RKO (cell line): ENCODE results near the gene HNRNPDL.
"Not testable (repeated sequence)": the region's sequence is repeated elsewhere in the genome, so short reads cannot be mapped to it uniquely, and the experiment has no call there.

ENCODE experiments used
- DNase-seq: peaks from one replicate; pipeline ENCODE4 v3.0.0-alpha.2; 2016; ENCODE audit warnings: low spot score

The HNRNPDL gene

DNA sequence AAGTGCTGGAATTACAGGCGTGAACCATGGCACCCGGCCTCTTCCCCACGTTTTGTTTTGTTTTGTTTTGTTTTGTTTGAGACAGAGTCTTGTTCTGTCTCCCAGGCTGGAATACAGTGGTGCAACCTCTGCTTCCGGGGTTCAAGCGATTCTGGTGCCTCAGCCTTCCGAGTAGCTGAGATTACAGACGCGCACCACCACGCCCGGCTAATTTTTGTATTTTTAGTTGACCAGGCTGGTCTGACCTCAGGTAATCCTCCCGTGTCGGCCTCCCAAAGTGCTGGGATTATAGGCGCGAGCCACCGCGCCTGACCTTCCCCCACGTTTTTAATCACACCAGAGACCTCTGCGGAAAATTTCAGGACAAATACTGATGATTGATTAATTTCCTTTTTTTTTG, 2.3 kb upstream of the HNRNPDL start:
- no peak for DNase-seq

DNA sequence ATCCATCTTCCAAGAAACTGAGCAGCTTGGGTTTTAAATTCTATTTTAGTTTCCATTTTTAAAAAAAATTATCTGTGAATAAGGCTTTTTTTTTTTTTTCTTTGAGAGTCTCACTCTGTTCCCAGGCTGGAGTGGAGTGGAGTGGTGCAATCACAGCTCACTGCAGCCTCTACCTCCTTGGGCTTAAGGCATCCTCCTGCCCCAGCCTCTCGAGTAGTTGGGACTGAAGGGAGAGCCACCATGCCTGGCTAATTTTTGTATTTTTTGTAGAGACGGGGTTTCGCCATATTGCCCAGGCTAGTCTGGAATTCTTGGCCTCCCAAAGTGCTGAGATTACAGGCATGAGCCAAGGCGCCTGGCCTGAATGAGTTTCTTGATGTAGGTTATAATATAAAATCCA, 1.6 kb upstream of the HNRNPDL start:
- no peak for DNase-seq

DNA sequence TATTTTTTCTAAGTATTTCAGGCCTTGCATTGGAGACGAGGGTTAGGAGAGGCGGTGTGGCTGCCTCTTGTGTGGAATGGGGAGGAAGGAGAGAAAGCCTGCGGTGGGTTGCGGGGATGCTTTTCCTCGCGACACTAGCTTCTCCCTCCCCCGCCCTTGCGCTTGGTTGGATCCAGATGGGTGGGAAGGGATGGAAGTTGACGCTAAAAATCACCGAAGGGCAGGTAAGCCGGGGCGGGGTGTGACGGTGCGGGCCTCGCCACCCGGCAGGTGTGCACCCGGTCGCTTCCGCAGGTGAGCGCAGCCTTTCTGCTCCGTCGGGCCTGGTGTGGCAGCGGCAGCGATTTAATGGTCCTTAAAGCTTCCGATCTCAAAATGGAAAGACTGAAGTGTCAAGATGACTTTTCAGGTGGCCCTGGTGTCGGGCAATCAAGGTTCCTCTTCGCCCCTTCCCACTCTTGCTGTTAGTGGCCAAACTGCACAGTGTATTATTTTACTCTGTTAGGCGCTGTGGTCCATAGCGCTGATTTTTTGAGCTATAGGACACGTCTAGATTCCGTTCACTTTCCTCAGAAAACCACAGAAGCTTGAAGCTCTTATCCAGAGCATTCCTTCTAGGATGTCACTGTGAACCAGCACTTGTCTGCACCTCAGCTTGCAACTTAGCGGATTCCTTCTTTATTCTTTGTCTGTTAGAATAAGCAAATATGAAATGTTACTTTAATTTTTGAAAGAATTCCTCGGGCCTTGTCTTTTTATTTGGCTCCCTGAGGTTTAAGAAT, 893 bp upstream of the HNRNPDL start:
- DNase-seq, result peak; percentile 30

DNA sequence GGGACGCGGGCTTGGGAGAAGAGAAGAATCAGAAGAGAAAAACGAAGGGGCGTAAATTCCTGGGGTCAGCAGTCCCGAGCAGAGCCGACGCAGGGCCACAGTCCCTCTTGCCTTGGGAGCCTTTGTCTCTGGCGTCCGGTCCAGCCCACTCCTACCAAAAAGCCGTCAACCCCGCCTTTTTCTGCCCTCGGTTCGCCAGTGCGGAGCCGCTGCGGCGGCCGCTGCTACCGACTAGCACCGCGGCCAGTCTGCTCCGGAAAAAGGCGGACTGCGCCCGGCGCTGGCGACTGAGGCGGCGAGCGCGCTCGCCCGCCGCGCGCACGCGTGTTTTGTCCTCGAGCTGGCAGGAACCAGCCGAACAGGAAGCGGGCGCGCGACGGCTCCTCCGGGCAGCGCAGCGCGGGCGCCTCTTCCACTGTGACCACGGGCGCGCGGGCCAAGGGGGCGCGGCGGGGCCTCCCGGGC, 502 bp downstream of the HNRNPDL start:
- DNase-seq, result no peak

DNA sequence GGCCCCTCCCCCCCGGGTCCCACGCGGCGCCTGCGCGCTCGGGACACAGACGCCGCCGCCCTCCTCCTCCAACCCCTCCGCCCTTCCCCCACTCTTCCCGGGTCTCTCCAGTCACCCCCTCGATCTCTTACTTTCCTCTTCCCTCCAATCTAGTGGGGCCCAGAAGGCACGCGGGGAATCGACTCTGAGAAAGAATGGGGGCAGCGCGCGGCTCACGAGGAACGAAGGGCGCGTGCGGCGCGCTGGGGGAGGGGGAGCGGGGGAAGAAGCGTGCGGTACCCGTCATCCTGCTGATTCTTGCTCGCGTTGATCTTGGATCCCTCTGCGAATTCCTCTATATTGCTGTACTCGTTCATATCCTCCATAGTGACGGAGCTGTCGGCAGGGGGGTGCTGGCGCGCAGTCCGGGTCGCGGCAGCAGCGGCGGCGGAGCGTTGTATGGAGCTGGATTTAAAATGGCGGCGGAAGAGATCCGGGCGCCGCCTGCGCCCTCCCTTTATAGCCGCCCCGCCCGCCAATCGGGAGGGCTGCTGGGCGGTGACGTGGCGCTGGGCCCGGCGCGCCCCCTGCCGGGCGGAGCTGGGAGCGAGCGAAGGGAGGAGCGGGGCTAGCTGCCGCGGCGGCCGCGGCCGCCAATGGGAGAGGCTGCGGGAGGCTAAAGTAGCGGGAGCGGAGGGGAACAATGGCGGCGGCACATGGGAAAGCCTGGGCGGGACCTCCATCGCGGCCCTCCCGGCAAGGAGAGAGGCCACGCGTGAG, 1.1 kb downstream of the HNRNPDL start:
- peak; percentile 88 for DNase-seq

DNA sequence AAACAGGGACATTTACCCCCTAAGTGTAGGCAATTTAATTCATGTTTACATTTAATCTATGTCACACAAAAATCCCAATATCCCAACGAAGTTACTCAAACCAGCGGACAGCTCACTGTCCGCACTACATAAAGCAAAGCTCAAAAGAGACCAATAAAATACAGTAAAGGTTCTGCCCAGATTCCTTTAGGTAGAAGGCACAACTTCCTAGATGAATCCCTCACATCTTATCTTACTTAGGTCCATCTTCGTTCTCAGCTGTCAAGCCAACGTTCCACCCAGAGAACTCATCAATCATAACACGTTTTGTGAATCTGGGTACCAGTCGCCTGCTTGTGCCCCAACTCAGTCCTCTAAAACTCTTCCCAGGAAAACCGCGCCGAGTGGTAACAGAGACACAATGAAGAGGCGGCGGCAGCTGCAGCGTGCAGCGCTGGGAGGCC, 1.7 kb downstream of the HNRNPDL start:
- peak; percentile 83 for DNase-seq

DNA sequence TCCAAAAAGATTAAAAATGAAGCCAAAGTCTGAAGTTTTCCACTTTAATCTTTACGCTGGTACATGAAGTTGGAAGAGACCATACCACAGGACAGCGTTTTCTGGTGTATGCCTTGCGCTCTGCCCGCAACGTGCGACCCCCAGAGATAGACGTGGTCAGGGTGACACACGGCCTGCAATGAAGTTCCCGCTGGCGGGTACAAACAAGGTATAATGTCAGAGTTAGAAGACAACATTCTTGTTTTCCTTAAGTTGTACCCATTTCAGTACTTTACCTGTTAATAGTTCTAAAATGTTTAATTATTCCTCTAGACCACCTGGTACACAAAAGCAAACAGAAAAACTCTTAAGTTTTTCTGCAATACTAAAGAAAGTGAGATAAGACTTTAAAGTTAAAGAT, 4.8 kb downstream of the HNRNPDL start:
- no peak for DNase-seq

DNA sequence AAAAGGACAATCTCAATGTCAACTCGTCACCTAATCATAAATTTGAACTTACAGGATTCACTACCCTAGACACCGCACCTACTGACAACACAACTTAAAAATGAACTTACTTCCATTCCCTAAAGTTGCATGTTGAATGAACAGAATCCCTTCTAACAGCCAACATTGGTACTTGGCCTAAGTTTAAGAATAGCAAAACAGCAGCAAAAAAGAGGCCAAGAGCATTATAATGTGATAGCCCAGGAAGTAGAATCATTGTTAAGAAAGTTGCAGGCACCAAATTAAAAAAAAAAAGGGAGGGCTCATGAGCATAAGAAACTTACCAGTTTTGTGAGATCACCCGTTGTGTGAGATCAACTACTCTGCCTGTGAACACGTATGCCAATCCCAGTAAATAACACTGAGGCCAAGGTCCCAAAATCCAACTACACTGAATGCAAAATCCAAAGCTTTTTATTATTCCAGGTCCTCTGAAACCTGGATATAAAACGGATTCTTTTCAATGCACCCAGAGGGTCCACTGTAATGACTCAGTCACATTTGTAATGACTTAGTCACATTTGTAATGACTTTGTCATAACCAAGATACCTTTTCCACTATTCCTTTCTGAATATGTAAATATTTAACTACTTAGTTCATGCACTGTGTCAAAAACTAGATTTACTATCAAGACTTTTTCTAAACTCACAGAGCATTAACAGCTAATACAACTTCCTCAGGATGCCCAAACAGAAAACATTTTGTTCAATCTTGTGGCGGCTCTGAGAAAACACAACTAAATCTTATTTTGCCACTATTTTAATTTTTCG, 6.8 kb downstream of the HNRNPDL start:
- peak; percentile 90 for DNase-seq

DNA sequence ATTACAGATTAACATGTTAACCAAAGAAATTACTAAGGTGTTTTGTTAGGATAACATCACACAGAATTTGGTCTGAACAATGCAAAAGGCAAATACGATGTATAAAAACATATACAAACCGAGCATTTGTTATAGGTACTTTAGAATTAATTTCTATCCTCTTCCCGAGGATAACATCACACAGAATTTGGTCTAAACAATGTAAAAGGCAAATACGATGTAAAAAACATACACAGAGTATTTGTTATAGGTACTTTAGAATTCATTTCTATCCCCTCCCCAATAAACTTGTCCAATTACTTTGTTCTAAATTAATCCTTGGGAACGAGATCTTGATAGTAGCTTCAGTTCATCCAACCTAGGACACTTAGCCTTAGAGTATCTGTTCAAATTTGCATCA, 7.6 kb downstream of the HNRNPDL start:
- no peak for DNase-seq

DNA sequence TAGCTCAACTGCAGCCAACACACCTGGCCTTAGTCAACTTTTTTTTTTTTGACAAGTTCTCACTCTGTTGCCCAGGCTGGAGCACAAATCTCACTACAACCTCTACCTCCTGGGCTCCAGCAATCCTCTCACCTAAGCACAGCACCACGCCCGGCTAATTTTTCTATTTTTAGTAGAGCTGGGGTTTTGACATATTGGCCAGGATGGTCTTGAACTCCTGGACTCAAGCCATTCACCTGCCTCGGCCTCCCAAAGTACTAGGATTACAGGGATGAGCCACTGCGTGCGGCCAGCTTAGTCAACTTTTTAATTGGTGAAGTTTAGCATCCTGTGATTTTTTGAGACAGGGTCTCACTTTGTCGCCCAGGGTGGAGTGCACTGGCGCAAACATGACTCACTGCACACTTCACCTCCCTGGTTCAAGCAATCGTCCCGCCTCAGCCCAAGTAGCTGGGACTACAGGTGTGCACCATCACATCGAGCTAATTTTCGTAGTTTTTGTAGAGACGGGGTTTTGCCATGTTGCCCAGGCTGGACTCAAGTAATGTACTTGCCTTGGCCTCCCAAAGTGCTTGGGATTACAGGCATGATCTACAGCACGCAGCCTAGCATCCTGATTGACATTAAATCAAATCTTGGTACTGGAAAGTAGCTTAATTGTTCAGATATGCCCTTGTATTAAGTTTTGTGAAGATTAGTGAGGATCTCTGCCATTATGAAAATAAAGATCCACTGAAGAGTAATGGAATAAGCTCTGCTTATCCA, 8.3 kb downstream of the HNRNPDL start:
- no peak for DNase-seq

DNA sequence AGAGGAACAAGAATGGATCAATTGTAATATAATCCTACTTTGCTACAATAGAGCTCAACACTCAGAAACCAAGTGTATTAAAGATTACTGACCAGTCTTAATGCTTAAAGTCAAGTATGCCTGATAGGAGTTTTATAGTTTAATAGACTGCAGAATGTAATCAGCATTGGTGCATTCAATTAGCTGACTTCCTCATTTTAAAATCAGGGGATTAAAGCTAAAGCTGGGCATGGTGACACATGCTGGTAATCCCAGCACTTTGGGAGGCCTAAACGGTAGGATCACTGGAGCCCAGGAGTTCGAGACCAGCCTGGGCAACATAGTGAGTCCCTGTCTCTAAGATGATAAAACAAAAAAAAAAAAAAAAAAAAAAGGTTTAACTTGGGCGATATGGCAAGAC, 10.8 kb downstream of the HNRNPDL start:
- DNase-seq, result no peak

DNA sequence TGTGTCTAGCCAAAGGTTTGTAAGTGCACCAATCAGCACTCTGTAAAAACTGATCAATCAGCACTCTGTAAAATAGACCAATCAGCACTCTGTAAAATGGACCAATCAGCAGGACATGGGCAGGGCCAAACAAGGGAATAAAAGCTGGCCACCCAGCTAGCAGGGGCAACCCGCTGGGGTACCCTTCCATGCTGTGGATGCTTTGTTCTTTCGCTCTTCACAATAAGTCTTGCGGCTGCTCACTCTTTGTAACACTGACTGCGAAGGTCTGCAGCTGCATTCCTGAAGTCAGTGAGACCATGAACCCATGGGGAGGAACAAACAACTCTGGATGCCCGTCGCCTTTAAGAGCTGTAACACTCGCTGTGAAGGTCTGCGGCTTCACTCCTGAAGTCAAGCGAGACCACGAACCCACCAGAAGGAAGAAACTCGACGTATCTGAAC, 14.3 kb downstream of the HNRNPDL start:
- no peak for DNase-seq

DNA sequence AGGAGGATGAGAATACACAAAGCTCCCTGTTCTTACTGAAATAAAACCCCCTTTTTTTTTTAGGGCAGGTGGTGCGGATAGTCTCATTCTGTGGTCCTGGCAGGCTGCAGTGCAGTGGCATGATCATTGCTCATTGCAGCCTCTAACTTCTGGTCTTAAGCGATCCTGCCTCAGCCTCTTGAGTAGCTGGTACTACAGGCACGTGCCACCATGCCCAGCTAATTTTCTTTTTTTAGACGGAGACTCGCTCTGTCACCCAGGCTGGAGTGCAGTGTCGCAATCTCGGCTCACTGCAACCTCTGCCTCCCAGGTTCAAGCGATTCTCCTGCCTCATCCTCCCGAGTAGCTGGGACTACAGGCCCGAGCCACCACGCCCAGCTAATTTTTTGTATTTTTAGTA, 15.2 kb downstream of the HNRNPDL start:
- not testable (repeated sequence) for DNase-seq

DNA sequence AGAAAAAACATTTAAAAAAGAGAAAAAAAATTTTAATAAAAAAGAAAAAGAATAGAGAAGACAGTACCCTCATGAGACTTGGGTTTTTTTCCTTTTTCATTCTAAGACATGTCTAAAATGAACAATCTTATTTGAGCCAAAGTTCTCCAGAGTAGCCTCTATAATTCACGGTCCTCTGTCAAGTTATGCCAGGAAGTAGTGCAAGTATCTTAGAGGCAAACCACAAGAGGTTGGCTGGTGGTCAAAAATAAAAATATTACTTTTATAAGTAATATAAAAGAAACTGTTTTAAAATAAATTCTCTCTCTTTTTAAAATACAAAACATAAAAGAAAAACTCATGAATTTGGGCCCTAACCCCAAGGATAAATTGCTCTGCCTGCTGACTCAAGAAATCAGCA, 26.5 kb downstream of the HNRNPDL start:
- DNase-seq, result no peak

DNA sequence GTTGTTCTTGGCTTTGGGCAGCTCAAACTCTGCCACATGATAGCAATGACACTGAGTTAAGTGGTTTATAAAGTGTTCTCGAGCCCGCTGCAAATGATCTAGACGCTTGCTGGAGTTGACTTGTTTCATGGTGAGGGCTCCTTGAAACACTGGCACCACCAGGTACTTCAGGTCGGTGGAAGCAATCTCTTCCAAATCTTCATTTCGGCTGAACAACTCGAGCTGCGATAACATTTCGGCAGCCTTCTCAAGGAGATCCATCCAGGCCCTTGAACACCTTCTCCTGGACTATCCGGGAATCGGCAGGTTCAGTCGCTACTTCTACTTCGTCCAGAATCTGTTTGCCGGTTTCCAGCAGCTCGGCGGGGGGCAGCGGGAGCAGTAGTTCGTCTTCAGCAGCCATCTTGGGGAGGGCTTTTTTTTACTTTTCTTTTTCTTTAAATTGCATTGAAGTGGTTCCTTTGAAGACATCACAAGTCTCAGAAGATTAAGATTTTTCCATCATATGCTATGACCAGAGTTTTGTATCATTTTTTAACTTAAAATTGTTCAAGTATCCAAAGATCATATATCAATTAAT, 28.0 kb downstream of the HNRNPDL start:
- DNase-seq, result no peak

DNA sequence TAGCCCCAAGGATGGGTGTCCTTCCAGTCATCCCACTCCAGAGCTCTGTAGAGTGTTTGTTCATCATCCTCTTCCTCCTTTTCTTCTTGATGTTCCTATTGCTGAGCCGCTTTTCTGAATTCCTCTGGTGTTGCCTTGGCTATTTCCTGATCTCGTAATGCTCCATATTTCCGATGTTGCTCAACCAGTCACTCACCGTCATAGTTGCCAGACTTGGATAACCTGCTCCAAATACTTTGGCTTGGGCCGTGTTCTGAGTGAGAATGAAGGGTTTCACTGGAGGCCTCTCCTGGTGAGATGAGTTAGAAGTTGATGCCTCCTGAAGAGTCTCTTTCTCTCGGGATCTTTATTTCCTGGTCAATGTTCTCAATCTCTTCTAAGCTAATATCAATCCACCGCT, 28.7 kb downstream of the HNRNPDL start:
- DNase-seq, result no peak

DNA sequence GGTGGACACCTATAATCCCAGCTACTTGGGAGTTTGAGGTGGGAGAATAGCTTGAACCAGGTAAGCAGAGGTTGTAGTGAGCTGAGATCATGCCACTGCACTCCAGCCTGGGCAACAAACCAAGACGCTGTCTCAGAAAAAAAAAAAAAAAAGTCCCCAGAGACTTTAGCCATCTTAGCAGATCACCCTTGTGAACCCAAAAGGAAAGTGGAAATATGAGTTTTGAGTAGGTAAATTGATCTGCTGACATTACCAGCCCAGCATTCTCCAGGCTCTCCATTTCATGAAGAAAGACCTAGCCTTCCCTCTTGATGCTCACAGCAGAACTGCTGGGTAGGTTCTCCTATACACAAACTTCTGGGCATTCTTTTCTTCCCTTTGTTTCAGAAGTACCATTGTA, 32.0 kb downstream of the HNRNPDL start:
- no peak for DNase-seq

DNA sequence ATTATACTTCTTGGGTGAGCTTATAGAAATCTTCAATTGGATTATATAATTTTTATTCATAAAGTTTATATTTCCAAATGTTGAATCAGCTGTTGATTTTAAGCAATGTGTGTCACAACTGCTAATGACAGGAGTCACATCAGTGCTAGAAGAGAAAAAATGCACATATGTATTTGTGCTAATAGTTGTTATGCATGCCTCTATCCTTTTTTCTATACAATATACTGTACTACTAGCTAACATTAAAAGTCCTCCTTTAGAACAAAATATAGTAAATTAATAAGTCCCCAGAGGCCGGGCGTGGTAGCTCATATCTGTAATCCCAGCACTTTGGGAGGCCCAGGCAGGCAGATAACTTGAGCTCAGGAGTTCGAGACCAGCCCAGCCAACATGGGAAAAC, 32.7 kb downstream of the HNRNPDL start:
- no peak for DNase-seq

DNA sequence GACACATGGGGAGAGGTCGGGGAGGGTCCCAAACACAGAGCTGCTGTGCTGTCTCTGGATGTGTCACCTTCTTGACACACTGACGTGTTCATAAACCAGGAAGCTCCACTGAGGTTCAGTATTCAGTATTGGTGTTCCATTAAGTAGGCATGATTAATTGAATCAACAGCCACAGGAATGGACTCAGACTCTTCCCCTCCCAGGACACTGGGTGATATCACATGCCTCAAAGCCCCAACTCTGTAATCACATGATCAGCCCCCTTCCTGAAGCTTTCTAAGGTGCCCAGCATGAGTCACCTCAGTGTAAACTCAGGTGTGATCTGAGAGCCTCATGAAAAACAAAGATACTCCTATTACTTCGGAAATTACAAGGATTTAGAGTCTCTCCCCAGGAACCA, 35.4 kb downstream of the HNRNPDL start:
- no peak for DNase-seq

DNA sequence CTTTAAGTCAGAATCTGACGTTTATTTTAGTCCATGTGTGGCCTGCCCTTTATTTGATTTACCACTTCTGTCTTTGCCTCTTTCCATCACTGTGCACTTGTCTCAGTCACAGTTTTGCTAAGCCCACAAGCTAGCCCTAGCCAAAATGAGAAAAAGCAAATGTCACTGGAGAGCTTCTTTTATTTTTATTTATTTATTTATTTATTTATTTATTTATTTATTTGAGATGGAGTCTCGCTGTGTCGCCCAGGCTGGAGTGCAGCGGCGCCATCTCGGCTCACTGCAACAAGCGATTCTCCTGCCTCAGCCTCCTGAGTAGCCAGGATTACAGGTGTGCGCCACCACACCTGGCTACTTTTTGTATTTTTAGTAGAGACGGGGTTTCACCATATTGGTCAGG, 40.2 kb downstream of the HNRNPDL start:
- not testable (repeated sequence) for DNase-seq

DNA sequence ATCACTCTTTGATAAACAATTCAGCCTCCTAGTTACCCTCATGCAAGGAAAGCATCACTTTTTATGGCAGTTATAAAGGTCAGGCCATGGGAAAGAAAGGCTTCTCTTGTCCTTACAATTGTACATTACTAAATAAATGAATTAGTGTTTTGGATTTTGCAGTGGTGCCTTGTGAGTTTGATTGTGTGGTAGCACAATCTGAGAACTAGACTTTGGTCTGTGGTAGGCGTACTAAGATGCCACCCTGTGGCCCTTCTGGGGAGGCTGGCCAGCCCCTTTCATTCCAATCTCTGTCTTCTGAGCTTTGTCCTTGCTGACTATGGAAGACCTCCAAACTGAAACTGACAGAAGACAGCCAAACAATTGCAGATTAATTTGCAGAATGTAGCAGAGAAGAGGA, 41.9 kb downstream of the HNRNPDL start:
- no peak for DNase-seq
